SJSA1 (cell line): ENCODE data around the gene BRIP1. TPM values are rescaled to one million over a fixed set of nuclear protein-coding genes. Genes with fewer than 3 reads are reported as not detected.

Experiments used
- DNase-seq, 2 experiments: peaks; one replicate each; pipeline ENCODE4 v3.0.0-alpha.2; 2015 to 2020; ENCODE audit warnings: low spot score in 2 of 2, low read depth in 1 of 2
- H3K27ac ChIP-seq: fragments of 250-450 bp; sonication (Bioruptor Pico); 2 replicates; pipeline ENCODE4 v1.5.1; 2020; ENCODE audit warnings: mild to moderate bottlenecking, moderate library complexity
- H3K27me3 ChIP-seq: fragments of 250-450 bp; sonication (Bioruptor Pico); replicated peaks from 2 replicates; pipeline ENCODE4 v1.5.1; 2020; ENCODE audit warnings: mild to moderate bottlenecking, moderate library complexity
- H3K36me3 ChIP-seq: fragments of 250-450 bp; sonication (Bioruptor Pico); 2 replicates; pipeline ENCODE4 v1.5.1; 2020; ENCODE audit warnings: mild to moderate bottlenecking
- H3K4me1 ChIP-seq: fragments of 250-450 bp; sonication (Bioruptor Pico); replicated peaks from 2 replicates; pipeline ENCODE4 v1.6.1; 2021; ENCODE audit warnings: mild to moderate bottlenecking
- H3K4me3 ChIP-seq: fragments of 250-450 bp; sonication (Bioruptor Pico); 2 replicates; pipeline ENCODE4 v1.5.1; 2020; ENCODE audit warnings: mild to moderate bottlenecking
- H3K9me3 ChIP-seq: fragments of 250-450 bp; sonication (Bioruptor Pico); replicated peaks from 2 replicates; pipeline ENCODE4 v1.5.1; 2020; ENCODE audit warnings: mild to moderate bottlenecking
- total RNA-seq: library from RNA; depleted of rRNA; stranded (reverse); fragments of >200 nt; shearing (Covaris generic); gene quantifications from 2 replicates; pipeline ENCODE4 v1.2.3, GENCODE V29; 2014

BRIP1 gene
- total RNA-seq, 1 experiment from 2014 or later, result 53.2 TPM

- peaks cover 89% of the 10 kb centered on the region for H3K36me3 ChIP-seq
- no peaks in the 10 kb centered on the region for H3K9me3 ChIP-seq
- no peaks in the 10 kb centered on the region for H3K27me3 ChIP-seq
- no peak for DNase-seq
- no peak overlapping the region for H3K4me3 ChIP-seq
- no peaks in the 10 kb centered on the region for H3K4me1 ChIP-seq
- H3K27ac ChIP-seq, result no peak overlapping the region
Observed at GRCh38 chr17:61848896-61849295, 14.4 kb downstream of the BRIP1 start.

DNA sequence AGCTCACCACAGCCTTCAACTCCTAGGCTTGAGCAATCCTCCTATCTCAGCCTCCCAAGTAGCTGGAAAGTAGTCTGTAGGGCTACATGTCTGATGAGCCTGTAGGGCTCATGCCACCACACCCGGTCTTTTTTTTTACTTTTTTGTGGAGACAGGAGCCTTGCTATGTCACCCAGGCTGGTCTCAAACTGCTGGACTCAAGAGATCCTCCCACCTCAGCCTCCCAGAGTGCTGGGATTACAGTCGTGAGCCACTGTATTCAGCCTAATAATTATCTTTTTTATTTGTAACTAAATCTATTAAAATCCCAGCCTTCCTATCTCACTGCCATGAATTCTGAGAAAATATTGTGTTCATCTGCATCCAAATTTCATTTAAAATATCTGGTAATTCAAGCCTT is 15.1 kb downstream of the BRIP1 start:
- no peaks in the 10 kb centered on the region for H3K9me3 ChIP-seq
- no peak overlapping the region for H3K4me3 ChIP-seq
- H3K36me3 ChIP-seq, result peaks cover 87% of the 10 kb centered on the region
- H3K4me1 ChIP-seq, result no peaks in the 10 kb centered on the region
- H3K27ac ChIP-seq, result no peak overlapping the region
- H3K27me3 ChIP-seq, result no peaks in the 10 kb centered on the region
- no peak for DNase-seq

- Histone ChIP-seq H3K4me3 (no peak overlapping the region), H3K27me3 (no peaks in the 10 kb centered on the region), H3K27ac (no peak overlapping the region), H3K9me3 (no peaks in the 10 kb centered on the region), H3K36me3 (peaks cover 87% of the 10 kb centered on the region), H3K4me1 (no peaks in the 10 kb centered on the region)
- no peak for DNase-seq
Observed at GRCh38 chr17:61847659-61848058, 15.7 kb downstream of the BRIP1 start.

DNA sequence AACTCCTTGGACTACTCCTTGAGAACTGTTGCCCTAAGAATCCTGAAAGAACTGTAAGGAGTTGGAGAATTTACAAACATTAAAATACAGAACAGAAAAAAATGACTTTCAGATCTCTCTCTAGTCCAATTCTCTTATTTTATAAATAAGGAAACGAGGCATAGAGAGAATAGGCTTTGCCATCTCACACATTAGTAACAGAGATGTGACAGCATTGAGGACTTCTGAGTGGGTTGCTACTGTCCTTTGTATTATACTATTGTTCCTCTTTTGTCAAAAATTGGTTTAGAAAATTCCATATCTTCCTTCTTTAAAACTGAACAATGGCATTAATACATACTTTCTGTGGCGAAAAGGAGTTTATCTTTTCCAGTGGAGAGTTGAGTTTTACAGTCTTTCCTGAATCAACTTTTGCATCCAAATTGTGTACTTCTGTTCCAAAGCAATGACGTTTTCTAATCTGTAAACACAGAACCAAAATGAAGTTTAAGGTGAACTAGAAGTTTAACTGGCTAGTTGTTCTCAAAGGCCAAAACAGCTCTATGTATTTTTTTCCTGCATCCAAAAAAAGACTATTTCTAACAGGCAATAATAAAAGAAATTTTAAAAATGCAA is 16.5 kb downstream of the BRIP1 start:
- H3K36me3 ChIP-seq, result peaks cover 87% of the 10 kb centered on the region
- no peak for DNase-seq
- no peaks in the 10 kb centered on the region for H3K9me3 ChIP-seq
- H3K4me3 ChIP-seq, result no peak overlapping the region
- no peak overlapping the region for H3K27ac ChIP-seq
- no peaks in the 10 kb centered on the region for H3K4me1 ChIP-seq
- H3K27me3 ChIP-seq, result no peaks in the 10 kb centered on the region

- Histone ChIP-seq H3K4me1 (no peaks in the 10 kb centered on the region), H3K27ac (no peak overlapping the region), H3K36me3 (peaks cover 86% of the 10 kb centered on the region), H3K9me3 (no peaks in the 10 kb centered on the region), H3K27me3 (no peaks in the 10 kb centered on the region), H3K4me3 (no peak overlapping the region)
- no peak for DNase-seq
Observed at GRCh38 chr17:61846088-61846487, 17.2 kb downstream of the BRIP1 start.

DNA sequence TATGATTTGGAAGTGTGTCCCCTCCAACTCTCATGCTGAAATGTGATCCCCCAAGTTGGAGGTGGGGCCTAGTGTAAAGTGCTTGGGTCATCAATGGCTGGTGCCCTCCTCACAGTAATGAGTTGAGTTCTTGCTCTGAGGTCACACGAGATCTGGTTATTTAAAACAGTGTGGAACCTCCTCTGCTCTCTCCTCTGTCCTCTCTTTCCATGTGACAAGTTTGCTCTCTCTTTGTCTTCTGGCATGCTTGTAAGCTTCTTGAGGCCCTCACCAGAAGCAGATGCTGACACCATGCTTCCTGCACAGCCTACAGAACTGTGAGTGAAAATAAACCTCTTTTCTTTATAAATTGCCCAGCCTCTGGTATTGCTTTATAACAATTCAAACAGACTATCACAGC is 19.9 kb downstream of the BRIP1 start:
- Histone ChIP-seq H3K4me1 (no peaks in the 10 kb centered on the region), H3K9me3 (no peaks in the 10 kb centered on the region), H3K27ac (no peak overlapping the region), H3K36me3 (peaks cover 68% of the 10 kb centered on the region), H3K27me3 (no peaks in the 10 kb centered on the region), H3K4me3 (no peak overlapping the region)
- no peak for DNase-seq

DNA sequence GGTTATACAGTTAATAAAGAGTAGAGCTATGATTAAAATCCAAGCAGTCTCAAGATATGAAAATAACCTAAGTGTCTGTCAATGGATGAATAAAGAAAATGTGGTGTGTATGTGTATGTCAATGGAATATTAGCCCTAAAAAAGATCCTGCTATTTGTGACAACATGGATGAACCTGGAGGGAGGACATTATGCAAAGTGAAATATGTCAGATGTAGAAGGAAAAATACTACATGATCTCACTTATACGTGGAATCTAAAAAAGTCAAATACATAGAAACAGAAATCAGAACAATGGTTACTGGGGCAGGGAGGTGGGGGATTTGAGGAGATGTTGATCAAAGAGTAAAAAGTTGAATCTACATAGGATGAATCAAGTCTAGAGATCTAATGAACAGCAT is 20.4 kb downstream of the BRIP1 start:
- Histone ChIP-seq H3K27ac (no peak overlapping the region), H3K4me1 (no peaks in the 10 kb centered on the region), H3K27me3 (no peaks in the 10 kb centered on the region), H3K36me3 (peaks cover 63% of the 10 kb centered on the region), H3K4me3 (no peak overlapping the region), H3K9me3 (no peaks in the 10 kb centered on the region)
- DNase-seq, result no peak

DNA sequence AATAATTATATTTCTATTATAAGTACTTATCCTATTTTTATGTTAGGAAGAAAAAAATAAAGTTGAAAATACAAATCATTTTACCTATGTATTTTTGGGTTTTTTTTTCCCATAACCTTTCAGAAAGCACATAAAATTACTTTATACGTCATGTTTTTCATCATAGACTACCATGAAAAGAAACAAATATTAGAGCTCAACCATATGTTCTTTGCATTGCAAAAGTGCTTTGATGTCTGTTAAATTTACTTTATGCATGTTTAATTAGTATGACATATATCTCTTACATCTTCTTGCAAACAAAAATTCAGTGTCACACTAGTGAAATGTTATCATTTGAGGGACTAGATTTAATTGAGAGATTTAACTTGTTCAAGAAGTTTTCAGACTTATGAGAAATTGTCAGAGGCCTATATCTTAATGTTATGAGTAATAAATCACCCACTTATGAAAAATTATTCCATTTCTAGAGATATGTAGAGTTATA is 24.0 kb downstream of the BRIP1 start:
- Histone ChIP-seq H3K36me3 (peaks cover 45% of the 10 kb centered on the region), H3K27me3 (no peaks in the 10 kb centered on the region), H3K9me3 (no peaks in the 10 kb centered on the region), H3K4me3 (no peak overlapping the region), H3K27ac (no peak overlapping the region), H3K4me1 (peaks cover 5% of the 10 kb centered on the region)
- DNase-seq, result no peak

DNA sequence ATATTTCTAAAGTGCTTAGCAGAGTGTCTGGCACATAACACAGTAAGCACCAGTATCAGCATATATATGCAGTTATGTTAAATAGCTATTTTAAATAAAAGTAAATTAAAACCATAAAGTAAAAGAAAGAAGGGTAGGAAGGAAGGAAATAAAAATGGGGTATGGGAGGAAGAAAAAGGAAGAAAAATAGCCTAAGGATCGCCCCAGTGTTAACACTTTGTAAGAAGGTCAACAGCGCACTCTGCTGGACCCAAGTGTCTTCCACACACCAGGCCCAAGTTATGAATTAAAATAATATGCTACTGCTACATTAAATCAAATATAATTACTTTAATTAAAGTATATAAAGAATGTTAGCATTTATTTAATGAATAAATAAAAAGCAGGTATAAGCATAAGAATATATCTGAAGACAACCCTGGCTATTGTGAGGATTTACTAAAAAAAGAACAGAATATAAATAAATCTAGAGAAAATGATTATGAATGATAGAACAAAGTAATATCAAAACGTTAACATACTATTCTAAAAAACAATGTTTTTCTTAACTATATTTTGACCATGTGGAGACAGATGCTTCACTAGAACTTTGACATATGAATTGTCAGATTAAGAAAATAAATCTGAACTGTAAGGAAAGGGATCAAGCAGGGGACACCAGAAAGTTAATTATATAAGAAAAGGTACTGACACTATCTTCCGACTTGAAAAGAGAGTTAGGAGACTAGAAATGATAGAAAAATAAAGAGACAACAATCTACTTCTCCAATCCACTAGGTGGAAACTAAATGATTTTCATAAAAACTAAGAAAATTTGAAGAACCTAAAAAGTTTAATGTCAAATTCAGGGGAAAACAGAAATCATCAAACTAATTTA is 25.9 kb downstream of the BRIP1 start:
- Histone ChIP-seq H3K4me3 (no peak overlapping the region), H3K9me3 (no peaks in the 10 kb centered on the region), H3K27me3 (no peaks in the 10 kb centered on the region), H3K4me1 (peaks cover 18% of the 10 kb centered on the region), H3K36me3 (peaks cover 37% of the 10 kb centered on the region), H3K27ac (no peak overlapping the region)
- peak; percentile 32 to 66 for DNase-seq

- Histone ChIP-seq H3K9me3 (no peaks in the 10 kb centered on the region), H3K27ac (no peak overlapping the region), H3K27me3 (no peaks in the 10 kb centered on the region), H3K36me3 (peaks cover 33% of the 10 kb centered on the region), H3K4me1 (peaks cover 18% of the 10 kb centered on the region), H3K4me3 (no peak overlapping the region)
- DNase-seq, result no peak
Observed at GRCh38 chr17:61836266-61837174, 26.8 kb downstream of the BRIP1 start.

- no peaks in the 10 kb centered on the region for H3K9me3 ChIP-seq
- no peak overlapping the region for H3K27ac ChIP-seq
- no peaks in the 10 kb centered on the region for H3K27me3 ChIP-seq
- no peak for DNase-seq
- peaks cover 35% of the 10 kb centered on the region for H3K36me3 ChIP-seq
- peaks cover 18% of the 10 kb centered on the region for H3K4me1 ChIP-seq
- H3K4me3 ChIP-seq, result no peak overlapping the region
Observed at GRCh38 chr17:61835606-61836005, 27.7 kb downstream of the BRIP1 start.

- Histone ChIP-seq H3K36me3 (peaks cover 34% of the 10 kb centered on the region), H3K27me3 (no peaks in the 10 kb centered on the region), H3K9me3 (no peaks in the 10 kb centered on the region), H3K4me3 (no peak overlapping the region), H3K27ac (peak overlapping the region; percentile 5; the same call in 1 of the 2 replicates), H3K4me1 (peaks cover 18% of the 10 kb centered on the region)
- no peak for DNase-seq
Observed at GRCh38 chr17:61834610-61835009, 28.7 kb downstream of the BRIP1 start.

GRCh38 chr17:61833536-61834193 is 29.7 kb downstream of the BRIP1 start:
- Histone ChIP-seq H3K4me3 (no peak overlapping the region), H3K4me1 (peaks cover 18% of the 10 kb centered on the region), H3K27ac (peak overlapping the region; percentile 45), H3K9me3 (no peaks in the 10 kb centered on the region), H3K36me3 (peaks cover 37% of the 10 kb centered on the region), H3K27me3 (no peaks in the 10 kb centered on the region)
- peak in 1 of 2 experiments; percentile 85 for DNase-seq
